Astrocyte of the spinal cord (primary cell): ENCODE measurements around the gene EXTL2.
A peak's percentile ranks its signal among the peaks of the same experiment; 100 is the strongest.
"Not testable (repeated sequence)": the region's sequence is repeated elsewhere in the genome, so short reads cannot be mapped to it uniquely, and the experiment has no call there.

ENCODE experiments used
- DNase-seq: peaks from one replicate; pipeline ENCODE4 v3.0.0; 2011; ENCODE audit warnings: low read depth, low spot score
- H3K4me3 ChIP-seq: 2 replicates; pipeline ENCODE4 v1.5.1; 2011; ENCODE audit warnings: low read depth, mild to moderate bottlenecking, low read length, moderate library complexity
- in situ Hi-C: cut with HindIII; loops from 2 replicates; pipeline ENCODE4 v1.10.0; 2017; ENCODE audit warnings: low sequenced_read_pairs
- TF ChIP-seq, protein P1 (sequence below): IDR thresholded peaks from 2 replicates; pipeline ENCODE4 v1.5.1; 2012; ENCODE audit warnings: low read depth, mild to moderate bottlenecking, low read length, inconsistent platforms

Gene EXTL2

GRCh38 chr1:100860397-100860991, 34.1 kb downstream of the EXTL2 start:
- TF ChIP-seq, protein P1, sequence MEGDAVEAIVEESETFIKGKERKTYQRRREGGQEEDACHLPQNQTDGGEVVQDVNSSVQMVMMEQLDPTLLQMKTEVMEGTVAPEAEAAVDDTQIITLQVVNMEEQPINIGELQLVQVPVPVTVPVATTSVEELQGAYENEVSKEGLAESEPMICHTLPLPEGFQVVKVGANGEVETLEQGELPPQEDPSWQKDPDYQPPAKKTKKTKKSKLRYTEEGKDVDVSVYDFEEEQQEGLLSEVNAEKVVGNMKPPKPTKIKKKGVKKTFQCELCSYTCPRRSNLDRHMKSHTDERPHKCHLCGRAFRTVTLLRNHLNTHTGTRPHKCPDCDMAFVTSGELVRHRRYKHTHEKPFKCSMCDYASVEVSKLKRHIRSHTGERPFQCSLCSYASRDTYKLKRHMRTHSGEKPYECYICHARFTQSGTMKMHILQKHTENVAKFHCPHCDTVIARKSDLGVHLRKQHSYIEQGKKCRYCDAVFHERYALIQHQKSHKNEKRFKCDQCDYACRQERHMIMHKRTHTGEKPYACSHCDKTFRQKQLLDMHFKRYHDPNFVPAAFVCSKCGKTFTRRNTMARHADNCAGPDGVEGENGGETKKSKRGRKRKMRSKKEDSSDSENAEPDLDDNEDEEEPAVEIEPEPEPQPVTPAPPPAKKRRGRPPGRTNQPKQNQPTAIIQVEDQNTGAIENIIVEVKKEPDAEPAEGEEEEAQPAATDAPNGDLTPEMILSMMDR: no peak
- H3K4me3 ChIP-seq: no peak overlapping the region
- in situ Hi-C loops: no loop called here
- peak; percentile 77 for DNase-seq

DNA sequence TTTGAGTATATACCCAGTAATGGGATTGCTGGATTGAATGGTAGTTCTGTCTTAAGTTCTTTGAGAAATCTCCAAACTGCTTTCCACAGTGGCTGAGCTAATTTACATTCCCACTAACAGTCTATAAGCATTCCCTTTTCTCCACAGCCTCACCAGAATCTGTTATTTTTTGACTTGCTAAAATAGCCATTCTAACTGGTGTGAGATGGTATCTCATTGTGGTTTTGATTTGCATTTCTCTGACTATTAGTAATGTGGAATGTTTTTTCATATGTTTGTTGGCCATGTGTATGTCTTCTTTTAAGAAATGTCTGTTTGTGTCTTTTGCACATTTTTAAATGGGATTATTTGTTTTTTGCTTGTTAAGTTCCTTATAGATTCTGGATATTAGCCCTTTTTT, 39.5 kb downstream of the EXTL2 start:
- in situ Hi-C loops, H3K4me3 ChIP-seq: not testable (repeated sequence)
- DNase-seq: peak; percentile 52

DNA sequence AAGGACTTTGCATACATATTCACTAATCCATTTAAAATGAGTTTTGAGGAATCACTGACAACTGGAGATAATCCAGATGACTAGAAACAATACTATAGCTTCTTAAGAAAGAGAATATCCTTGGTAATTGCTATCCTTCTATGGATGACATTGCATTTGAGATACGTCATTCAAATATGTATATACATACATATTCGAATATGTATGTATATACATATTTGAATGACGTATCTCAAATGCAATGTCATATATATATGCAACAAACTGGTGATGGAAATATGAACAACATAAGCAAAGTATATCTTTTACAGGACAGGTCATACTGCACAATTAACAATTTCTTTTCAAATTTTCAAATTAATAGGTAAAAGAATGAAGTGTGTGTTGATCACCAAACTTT, 41.7 kb downstream of the EXTL2 start:
- in situ Hi-C loops: no loop called here
- no peak for DNase-seq
- no peak overlapping the region for H3K4me3 ChIP-seq
- TF ChIP-seq, protein P1: no peak

DNA sequence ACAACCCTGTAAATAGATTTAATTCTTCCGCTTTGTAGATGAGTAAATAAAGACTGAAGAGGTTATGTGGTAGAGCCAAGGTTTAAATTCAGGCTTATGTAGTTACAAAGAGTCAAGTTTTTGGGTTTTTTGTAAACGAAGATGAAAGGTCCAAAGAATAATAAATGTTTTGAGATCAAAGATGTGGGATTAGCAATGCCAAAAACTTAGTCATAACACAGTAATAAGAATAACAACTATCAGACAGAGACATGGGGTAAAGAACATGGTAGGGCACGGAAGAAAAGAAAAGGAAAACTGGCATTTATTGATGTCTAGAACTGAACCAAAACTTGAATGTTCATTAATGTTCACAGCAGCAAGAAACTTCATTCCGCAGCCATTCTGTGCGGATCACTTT, 42.9 kb downstream of the EXTL2 start:
- TF ChIP-seq, protein P1: no peak
- no peak overlapping the region for H3K4me3 ChIP-seq
- DNase-seq: peak; percentile 36
- in situ Hi-C loops: no loop called here

- no peak overlapping the region for H3K4me3 ChIP-seq
- peak; percentile 59 for DNase-seq
- TF ChIP-seq, protein P1: no peak
- in situ Hi-C loops: no loop called here
These were observed 47.1 kb downstream of the EXTL2 start for GRCh38 chr1:100847361-100848082.

DNA sequence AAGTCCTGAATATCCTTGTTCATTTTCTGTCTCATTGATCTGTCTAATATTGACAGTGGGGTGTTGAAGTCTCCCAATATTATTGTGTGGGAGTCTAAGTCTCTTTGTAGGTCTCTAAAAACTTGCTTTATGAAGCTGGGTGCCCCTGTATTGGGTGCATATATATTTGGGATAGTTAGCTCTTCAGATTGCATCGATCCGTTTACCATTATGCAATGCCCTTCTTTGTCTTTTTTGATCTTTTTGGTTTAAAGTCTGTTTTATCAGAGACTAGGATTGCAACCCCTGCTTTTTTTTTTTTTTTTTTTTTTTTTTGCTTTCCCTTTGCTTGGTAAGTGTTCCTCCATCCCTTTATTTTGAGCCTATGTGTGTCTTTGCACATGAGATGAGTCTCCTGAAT, 51.5 kb downstream of the EXTL2 start:
- DNase-seq, H3K4me3 ChIP-seq, in situ Hi-C loops: not testable (repeated sequence)

- in situ Hi-C loops: no loop called here
- TF ChIP-seq, protein P1: no peak
- DNase-seq: no peak
These were observed 58.5 kb downstream of the EXTL2 start for GRCh38 chr1:100835866-100836842.

More at GRCh38 chr1:100835866-100836842, 58.5 kb downstream of the EXTL2 start:
- H3K4me3 ChIP-seq: no peak overlapping the region
